HEK293T (cell line): Measurements from ENCODE around the gene ROR1.

Source experiments
- CTCF ChIA-PET: fragments of 350-600 bp; formaldehyde crosslinking; extraction: SDS; loops from one replicate; lab custom pipeline; 2021; ENCODE audit warnings: antibody characterized with exemption, inconsistent platforms; lab: Yijun Ruan, JAX
- POLR2A ChIA-PET: fragments of 350-600 bp; formaldehyde crosslinking; extraction: SDS; loops from one replicate; lab custom pipeline; 2020; ENCODE audit warnings: antibody characterized with exemption, inconsistent platforms; lab: Yijun Ruan, JAX
- DNase-seq: peaks from one replicate; pipeline ENCODE4 v3.0.0; 2012; ENCODE audit warnings: mixed read lengths; ENCODE audit errors: extremely low spot score
- ARNT ChIP-seq: fragments of 450-650 bp; IDR thresholded peaks from 2 replicates; pipeline ENCODE4 v1.6.1; 2017; ENCODE audit warnings: mild to moderate bottlenecking
- BHLHE40 ChIP-seq: fragments of 450-650 bp; IDR thresholded peaks from 2 replicates; pipeline ENCODE4 v1.6.1; 2016; ENCODE audit warnings: mild to moderate bottlenecking, moderate library complexity, borderline replicate concordance
- CTBP1 ChIP-seq: fragments of 450-650 bp; IDR thresholded peaks from 2 replicates; pipeline ENCODE4 v1.6.1; 2016; ENCODE audit warnings: borderline replicate concordance
- ELF4 ChIP-seq: fragments of 450-650 bp; IDR thresholded peaks from 2 replicates; pipeline ENCODE4 v1.6.1; 2017; ENCODE audit warnings: antibody characterized with exemption
- FOXA1 ChIP-seq: fragments of 450-650 bp; IDR thresholded peaks from 2 replicates; pipeline ENCODE4 v1.6.1; 2016; ENCODE audit warnings: mild to moderate bottlenecking
- FOXK2 ChIP-seq: fragments of 450-650 bp; IDR thresholded peaks from 2 replicates; pipeline ENCODE4 v1.6.1; 2016; ENCODE audit warnings: mild to moderate bottlenecking
- FOXM1 ChIP-seq: fragments of 450-650 bp; IDR thresholded peaks from 2 replicates; pipeline ENCODE4 v1.6.1; 2017; ENCODE audit warnings: mild to moderate bottlenecking, borderline replicate concordance
- HDGF ChIP-seq: fragments of 450-650 bp; IDR thresholded peaks from 2 replicates; pipeline ENCODE4 v1.6.1; 2017; ENCODE audit warnings: antibody characterized with exemption, borderline replicate concordance
- L3MBTL2 ChIP-seq: fragments of 450-650 bp; conservative IDR thresholded peaks from 2 replicates; pipeline ENCODE4 v1.6.1; 2016; ENCODE audit warnings: mild to moderate bottlenecking
- LEF1 ChIP-seq: fragments of 450-650 bp; IDR thresholded peaks from 2 replicates; pipeline ENCODE4 v1.6.1; 2017; ENCODE audit warnings: mild to moderate bottlenecking, borderline replicate concordance
- NFRKB ChIP-seq: fragments of 450-650 bp; IDR thresholded peaks from 2 replicates; pipeline ENCODE4 v1.6.1; 2016; ENCODE audit warnings: mild to moderate bottlenecking, moderate library complexity
- SP1 ChIP-seq: fragments of 450-650 bp; IDR thresholded peaks from 2 replicates; pipeline ENCODE4 v1.6.1; 2017
- SUZ12 ChIP-seq: fragments of 450-650 bp; IDR thresholded peaks from 2 replicates; pipeline ENCODE4 v1.6.1; 2016; ENCODE audit warnings: mild to moderate bottlenecking
- TARDBP ChIP-seq: fragments of 450-650 bp; IDR thresholded peaks from 2 replicates; pipeline ENCODE4 v1.6.1; 2016
- ZNF384 ChIP-seq: fragments of 450-650 bp; IDR thresholded peaks from 2 replicates; pipeline ENCODE4 v1.6.1; 2016
- TF ChIP-seq, protein P1 (sequence below): fragments of 450-650 bp; IDR thresholded peaks from 2 replicates; pipeline ENCODE4 v1.6.1; 2016

Gene ROR1

DNA sequence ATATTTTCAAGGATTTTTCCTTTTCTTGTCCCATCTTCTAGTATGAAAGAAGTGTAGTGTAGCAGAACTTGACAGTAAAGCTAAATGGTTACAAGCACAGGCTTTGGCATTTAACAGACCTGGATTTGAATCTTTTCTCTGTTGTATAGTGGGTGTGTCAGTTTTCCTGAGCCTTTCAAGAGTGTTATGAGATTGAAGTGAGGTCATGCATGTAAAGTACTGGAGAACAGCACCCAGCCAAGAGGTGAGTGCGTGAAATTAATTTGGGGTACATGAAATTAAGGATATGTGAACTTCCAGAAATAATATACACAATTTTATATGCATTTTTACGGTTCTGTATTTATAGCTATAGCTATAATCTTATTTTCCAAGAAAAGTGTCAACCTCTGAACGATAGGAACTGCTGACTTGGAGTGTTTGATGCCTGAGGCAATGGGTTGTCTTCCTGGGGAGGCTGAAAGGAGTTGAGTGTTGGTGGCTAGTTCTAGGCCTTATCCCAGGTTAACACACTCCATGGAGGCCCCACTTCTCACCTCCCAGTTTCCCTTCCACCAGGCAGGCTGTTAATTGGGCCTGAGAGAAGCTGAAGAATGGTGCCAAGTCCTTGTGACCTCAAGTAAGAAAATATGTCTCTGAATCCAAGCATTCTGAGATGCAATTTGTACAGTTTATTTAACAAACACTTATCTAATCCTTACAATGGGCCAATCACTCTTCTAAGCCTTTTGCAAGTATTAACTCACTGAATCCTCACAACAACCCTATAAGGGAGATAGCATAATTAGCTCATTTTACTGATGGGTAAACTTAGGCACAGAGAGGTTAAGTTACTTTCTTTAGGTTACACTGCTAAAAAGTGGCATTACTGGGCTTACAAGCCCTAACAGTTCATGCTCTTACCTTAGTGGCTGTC lies 4.4 kb downstream of the ROR1 start:
- TF ChIP-seq CTBP1 (no peak), ARNT (no peak), FOXK2 (no peak), NFRKB (no peak), ZNF384 (no peak), HDGF (no peak), TARDBP (no peak), SP1 (no peak), BHLHE40 (no peak), ELF4 (no peak), FOXA1 (no peak), FOXM1 (no peak), LEF1 (no peak), SUZ12 (no peak)
- TF ChIP-seq, protein P1, sequence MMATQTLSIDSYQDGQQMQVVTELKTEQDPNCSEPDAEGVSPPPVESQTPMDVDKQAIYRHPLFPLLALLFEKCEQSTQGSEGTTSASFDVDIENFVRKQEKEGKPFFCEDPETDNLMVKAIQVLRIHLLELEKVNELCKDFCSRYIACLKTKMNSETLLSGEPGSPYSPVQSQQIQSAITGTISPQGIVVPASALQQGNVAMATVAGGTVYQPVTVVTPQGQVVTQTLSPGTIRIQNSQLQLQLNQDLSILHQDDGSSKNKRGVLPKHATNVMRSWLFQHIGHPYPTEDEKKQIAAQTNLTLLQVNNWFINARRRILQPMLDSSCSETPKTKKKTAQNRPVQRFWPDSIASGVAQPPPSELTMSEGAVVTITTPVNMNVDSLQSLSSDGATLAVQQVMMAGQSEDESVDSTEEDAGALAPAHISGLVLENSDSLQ: no peak
- no peak for DNase-seq
- ChIA-PET CTCF (interaction anchor here (0.9 to 2.2 kb wide), 4 partner anchors 86 to 470 kb away, joined by 3 to 6 read pairs (median 4); no protein-coding TSS in a partner anchor), POLR2A (no interaction called here)

DNA sequence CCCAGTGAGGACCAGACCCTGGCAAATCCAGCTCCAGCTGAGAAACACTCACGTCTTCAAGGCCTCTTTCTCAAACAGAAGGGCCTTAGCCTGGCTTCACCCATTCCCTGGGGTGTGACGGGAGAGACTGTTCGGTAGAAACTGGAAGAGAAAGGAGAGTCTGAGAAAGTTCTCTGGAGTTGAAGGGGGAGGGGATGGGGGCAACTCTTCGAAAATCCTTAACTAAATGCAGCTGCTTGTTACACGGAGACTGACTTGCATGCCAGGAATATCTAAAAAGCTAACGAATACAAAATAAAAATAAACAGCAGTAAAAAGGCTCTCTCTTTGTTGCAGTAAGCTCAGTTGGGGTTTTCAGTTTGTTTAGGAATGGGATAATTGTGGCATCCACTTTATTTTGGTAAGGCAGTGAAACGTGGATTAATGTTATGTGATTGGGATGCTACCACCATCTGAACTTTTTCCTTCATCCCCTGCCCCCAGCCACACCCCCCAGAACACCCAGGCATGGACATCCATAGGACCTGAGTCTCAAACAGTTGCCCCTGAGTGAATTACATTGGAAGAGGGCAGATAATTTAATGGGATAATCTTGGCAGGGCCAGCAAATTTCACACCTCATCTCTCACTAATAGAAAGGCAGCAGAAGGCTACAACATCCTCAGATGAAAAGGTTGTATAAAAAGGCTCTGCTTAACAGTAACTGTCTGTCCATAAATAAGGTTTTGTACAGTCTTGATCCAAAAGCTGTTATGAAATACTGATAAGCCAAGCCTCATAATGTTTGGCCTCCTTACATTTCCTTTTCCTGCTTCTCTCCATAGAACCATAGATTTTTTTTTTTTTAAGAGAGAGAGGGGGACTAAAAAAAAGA lies 5.8 kb downstream of the ROR1 start:
- ChIA-PET CTCF (interaction anchor here (0.6 to 2.2 kb wide), 5 partner anchors 53 to 121 kb away, joined by 3 to 6 read pairs (median 4); no protein-coding TSS in a partner anchor), POLR2A (no interaction called here)
- no peak for DNase-seq
- TF ChIP-seq FOXM1 (no peak), FOXK2 (no peak), L3MBTL2 (no peak), FOXA1 (no peak), ZNF384 (no peak), BHLHE40 (no peak), NFRKB (no peak), SP1 (no peak), TARDBP (no peak), ARNT (no peak), HDGF (no peak), LEF1 (no peak)
- TF ChIP-seq, protein P1: no peak

DNA sequence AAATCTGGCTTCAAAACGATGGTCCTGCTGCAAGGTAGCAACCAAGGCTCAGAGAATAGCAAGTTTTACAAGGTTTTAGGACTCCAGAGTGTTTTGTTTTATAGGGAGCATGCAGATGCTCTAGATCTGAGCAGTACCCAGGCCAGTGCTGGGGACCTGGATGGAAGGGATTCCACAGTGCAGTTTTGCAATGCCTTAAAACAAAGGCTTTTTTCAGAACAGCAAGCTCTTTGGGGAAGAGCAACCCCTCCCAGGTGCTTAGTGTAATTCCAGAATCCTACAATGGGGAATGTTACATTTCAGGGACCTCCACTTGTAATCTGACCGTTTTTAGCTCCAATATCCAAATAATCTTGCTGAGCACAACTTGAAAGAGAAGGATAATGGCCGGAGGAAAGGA lies 6.7 kb downstream of the ROR1 start:
- ChIA-PET POLR2A (no interaction called here), CTCF (no interaction called here)
- DNase-seq: no peak
- no peak for TF ChIP-seq L3MBTL2
- TF ChIP-seq LEF1: no peak
- no peak for TF ChIP-seq HDGF
- TF ChIP-seq, protein P1: no peak
- no peak for TF ChIP-seq NFRKB

DNA sequence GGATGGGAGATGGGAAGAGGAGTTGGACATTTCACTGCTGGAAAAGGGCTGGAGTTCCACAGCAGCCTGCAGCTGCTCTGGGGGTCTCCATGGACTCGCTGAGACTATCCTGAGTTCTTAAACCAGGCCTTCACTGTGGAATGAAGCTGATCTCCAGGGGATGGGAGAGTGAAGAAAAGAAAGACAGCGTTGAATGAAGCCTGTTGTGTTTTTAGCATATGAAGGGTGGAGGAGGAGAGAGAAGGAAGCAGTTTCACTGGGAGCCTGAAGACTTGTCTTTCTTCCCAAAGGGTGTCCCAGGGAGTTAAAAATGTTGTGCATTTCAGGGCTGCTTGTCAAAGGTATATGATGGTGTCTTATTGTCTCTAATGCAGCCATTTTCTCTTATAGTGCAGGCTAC lies 9.2 kb downstream of the ROR1 start:
- TF ChIP-seq SUZ12 (no peak), FOXK2 (no peak), L3MBTL2 (no peak), HDGF (no peak), ARNT (no peak), NFRKB (no peak), FOXA1 (no peak), LEF1 (no peak), ELF4 (no peak), TARDBP (no peak), ZNF384 (no peak), SP1 (no peak), BHLHE40 (no peak), CTBP1 (no peak), FOXM1 (no peak)
- TF ChIP-seq, protein P1: no peak
- POLR2A ChIA-PET: no interaction called here
- CTCF ChIA-PET: no interaction called here
- DNase-seq: no peak

DNA sequence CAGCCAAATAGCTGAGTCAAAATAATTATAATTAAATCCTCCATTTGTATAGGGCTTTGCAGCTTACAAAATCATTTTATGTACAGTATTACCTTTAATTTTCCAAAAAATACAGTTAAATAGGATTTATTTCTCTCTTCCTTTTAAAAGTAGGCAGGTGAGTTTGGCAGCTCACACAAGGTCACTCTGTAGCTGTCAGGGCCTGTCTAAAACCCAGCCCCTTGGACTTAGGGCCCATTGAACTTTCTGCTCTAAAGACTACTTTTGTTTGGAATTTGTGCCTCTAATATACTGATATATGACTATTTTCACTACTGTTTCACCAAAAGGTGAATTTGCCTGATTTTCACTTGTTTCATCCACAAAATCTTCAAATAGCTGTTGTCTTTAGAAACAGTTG lies 10.3 kb downstream of the ROR1 start:
- POLR2A ChIA-PET: no interaction called here
- TF ChIP-seq FOXA1: no peak
- CTCF ChIA-PET: interaction anchor here (1.2 kb wide), 1 partner anchor 10 kb away, joined by 3 read pairs; the partner anchor contains the start of gene ROR1

More for the DNA sequence above, 10.3 kb downstream of the ROR1 start:
- DNase-seq: no peak
